Daoy (cell line): ENCODE results near the gene SIK1. TPM values are rescaled to one million over a fixed set of nuclear protein-coding genes. Genes with fewer than 3 reads are reported as not detected.
"Not testable (repeated sequence)": the region's sequence is repeated elsewhere in the genome, so short reads cannot be mapped to it uniquely, and the experiment has no call there.

Experiments
- DNase-seq: peaks from one replicate; pipeline ENCODE4 v3.0.0-alpha.2; 2015; ENCODE audit warnings: low read depth
- total RNA-seq: library from RNA; depleted of rRNA; stranded (reverse); fragments of >200 nt; shearing (Covaris generic); gene quantifications from 2 replicates; pipeline ENCODE4 v1.2.3, GENCODE V29; 2014; rRNA removed

SIK1 gene
- 0.12 and 1.8 TPM in 2 replicates for total RNA-seq

DNA sequence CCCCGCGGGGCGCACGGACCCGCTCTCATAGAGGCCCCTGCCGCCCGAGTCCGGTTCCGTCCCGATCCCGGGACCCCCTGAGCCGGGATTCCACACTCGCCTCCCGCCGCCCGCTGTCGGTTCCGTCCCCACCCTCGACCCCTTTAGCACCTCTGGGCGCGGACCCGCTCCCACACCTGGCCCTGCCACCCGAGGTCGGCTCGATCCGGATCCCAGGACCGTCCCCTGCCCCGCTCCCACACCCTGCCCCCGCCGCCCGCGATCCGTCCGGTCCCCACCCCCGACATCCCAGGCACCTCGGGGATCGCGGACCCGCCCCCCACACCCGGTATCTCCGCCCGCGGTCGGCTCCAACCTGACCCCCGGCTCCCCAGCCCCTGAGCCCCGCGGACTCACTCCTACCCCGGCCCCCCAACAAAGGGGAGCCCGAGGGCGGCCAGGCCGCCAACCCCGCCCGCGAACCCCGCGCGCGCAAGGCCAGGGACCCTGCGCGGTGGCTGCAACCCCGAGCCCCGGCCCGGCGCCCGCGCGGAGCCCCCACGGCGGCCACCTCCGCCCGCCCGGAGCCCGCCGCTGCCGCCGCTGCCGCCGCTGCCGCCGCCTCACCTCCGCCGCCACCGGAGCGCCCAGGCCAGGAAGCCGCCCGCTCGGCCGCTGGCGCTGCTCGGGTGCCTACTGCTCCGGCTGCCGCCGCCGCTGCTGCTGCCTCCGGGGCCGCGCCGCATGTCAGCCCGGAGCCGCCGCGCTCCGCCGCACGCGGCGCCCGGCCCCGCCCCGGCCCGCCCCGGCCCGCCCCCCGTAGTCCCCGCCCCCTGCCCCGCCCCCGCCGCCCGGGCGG, at the start of gene SIK1:
Gene SIK1 (minus strand): TSS at position 728 of the 838 bp plus-strand sequence. CDS start 953 bp downstream, outside the sequence.
- DNase-seq, result not testable (repeated sequence)

DNA sequence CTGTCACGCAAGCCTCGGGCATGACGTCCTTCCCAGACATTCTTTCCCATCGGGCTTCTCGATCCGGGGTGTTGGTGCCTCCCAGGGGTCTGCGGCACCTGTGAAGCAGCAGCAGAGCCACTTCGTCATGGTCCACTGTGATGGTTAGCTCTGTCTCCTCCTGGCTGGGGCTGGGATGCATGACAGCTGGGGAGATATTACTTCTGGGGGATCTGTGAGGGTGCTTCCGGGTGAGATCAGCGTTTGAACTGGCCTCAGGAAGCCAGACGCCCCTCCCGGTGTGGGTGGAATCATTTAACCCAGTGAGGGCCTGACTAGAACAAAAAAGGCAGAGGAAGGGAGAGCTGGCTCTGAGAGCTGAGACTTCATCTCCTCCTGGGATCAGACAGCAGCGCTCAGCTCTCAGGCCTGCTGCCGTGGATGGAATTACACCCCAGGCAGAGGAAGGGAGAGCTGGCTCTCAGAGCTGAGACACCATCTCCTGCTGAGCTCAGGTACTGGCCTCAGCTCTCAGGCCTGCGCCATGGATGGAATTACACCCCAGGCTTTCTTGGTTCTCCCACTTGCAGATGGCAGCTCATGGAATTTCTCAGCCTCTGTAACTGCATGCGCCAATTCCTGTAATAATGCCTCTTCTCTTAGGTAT, 44.8 kb upstream of the SIK1 start:
- DNase-seq, result not testable (repeated sequence)

DNA sequence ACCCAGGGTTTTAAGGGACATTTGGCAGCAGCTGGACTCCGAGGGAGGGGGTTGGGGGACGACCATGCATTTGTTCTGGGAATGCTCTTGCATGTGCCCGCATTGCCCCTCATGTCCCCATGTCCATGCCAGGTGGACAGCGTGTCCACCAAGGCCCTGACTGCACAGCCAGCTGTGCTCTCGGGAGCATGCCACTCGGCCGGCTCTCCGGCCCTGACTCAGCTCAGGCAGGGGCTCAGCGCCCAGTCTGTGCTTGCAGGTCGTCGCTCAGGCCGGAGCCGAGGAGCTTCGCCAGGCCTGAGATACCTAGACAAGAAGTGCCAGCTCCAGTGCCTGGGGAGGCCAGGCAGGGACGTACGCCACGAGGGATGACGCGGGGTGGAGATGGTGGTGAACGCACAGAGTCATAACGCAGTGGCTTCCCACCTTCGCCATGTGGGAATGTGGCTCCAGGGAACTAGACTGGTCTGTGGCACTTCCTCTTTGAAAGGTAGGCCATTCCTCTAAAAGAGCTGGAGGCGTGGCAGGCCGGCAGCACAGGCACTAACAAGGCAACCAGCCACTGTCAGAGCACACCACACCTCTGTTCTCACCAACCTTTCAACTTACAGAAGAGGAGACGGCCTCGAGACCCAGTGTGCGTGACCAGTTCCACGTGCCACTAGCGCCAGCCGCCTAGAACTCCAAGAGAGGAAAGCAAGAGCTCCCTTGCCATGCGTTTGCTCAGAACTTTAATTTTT, 43.0 kb upstream of the SIK1 start:
- not testable (repeated sequence) for DNase-seq

DNA sequence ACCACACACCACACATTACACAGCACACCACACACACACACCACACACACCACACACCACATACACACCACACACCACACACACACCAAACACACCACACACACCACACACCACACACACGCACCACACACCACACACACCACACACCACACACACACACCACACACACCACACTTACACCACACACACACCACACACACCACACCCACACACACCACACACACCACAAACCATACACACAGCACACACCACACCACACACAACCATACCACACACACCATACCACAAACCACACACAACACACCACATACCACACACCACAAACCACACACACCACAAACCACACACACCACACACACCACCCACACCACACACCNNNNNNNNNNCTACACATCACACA, 40.9 kb upstream of the SIK1 start:
- DNase-seq, result no peak

- DNase-seq, result not testable (repeated sequence)
Observed at GRCh38 chr21:43465159-43465558, 38.2 kb upstream of the SIK1 start.

GRCh38 chr21:43463498-43464261, 36.7 kb upstream of the SIK1 start:
- not testable (repeated sequence) for DNase-seq

GRCh38 chr21:43462932-43463331, 36.0 kb upstream of the SIK1 start:
- not testable (repeated sequence) for DNase-seq

- not testable (repeated sequence) for DNase-seq
Observed at GRCh38 chr21:43460475-43460874, 33.5 kb upstream of the SIK1 start.

DNA sequence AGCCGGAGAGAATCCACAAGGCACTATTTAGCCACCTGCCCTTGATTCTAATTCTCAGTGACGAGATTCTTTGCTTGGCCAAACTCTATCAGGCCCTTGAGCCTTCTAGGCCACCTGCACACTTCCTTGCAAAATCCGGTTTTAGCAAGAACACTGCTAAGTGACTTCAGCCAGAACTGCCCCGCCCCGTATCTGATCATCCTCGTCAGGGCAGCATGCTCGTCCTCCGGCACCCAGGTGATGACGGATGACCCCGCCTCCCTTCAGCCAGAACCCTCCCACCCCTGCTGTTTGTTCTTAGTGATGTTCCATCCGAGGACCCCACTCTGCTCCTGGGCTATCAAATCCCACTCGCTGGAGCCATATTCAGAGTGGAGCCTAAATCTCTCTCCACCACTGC, 32.1 kb upstream of the SIK1 start:
- DNase-seq, result not testable (repeated sequence)

GRCh38 chr21:43456616-43457314, 29.8 kb upstream of the SIK1 start:
- DNase-seq, result not testable (repeated sequence)

GRCh38 chr21:43455717-43456116, 28.8 kb upstream of the SIK1 start:
- DNase-seq, result not testable (repeated sequence)

GRCh38 chr21:43454176-43454575, 27.2 kb upstream of the SIK1 start:
- DNase-seq, result not testable (repeated sequence)

DNA sequence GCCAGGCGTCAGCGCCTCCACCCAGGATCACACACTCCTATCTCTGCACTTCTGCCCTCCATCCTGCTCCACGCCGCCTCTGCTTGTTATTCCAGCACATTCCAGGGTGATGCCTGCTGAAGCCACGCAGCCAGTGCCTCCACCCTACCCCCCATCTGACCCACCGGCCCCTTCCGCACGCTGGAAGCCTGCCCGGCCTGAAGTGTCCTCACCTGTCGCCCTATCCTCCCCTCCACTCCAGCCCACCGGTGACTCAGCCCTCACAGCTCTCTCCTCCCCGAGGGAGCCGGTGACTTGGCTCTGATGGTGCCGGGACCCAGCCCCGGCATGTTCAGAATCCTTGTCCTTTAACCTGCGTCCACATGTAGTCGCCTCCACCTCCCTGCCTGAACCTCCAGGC, 24.9 kb upstream of the SIK1 start:
- not testable (repeated sequence) for DNase-seq

DNA sequence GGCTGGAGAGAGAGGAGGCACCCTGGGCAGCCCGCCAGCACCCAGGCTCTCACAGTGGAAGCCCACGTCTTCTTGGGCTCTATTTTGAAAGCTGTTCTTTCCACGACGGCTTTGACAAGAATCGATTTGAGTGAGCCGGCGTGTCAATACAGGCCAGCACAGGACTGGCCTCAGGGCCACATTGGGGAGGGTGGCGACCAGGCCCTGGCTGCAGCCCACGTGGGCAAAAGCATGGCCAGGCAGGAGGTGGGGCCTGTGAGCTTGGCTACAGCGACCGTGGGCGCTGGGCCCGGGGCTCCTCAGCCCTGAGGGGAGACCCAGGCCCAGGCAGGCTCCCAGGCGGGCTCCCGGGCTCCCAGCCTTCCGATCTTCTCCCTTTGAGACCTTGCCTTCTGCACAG, 23.4 kb upstream of the SIK1 start:
- not testable (repeated sequence) for DNase-seq

DNA sequence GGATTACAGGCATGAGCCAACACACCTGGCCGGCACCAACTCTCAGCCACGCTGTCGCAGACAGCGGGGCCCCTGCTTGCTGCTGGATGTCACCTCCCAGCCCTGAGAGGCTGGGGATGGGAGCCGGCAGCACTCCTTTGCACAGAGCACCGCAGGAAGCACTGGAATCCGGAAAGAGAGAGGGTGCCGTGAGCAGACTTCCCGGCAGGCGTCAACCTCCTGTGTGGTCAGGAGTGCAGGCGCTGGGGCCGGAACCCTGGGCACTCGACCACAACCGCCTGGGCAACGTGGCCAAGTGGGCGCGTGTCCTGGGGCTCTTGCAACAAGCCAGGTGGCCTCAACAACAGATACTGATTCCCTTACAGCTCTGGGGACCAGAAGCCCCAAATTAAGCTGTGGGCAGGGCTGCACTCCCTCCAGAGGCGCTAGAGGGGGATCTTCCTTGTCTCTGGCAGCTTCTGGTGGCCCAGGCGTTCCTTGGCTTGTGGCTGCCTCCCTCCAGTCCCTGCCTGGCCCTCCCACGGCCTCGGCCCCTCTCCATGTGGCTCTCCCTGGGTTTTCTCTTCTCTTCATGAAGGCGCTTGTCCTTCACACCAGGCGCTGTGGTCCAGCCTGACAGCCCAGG, 20.5 kb upstream of the SIK1 start:
- DNase-seq, result not testable (repeated sequence)

GRCh38 chr21:43446277-43446932, 19.5 kb upstream of the SIK1 start:
- DNase-seq, result not testable (repeated sequence)

DNA sequence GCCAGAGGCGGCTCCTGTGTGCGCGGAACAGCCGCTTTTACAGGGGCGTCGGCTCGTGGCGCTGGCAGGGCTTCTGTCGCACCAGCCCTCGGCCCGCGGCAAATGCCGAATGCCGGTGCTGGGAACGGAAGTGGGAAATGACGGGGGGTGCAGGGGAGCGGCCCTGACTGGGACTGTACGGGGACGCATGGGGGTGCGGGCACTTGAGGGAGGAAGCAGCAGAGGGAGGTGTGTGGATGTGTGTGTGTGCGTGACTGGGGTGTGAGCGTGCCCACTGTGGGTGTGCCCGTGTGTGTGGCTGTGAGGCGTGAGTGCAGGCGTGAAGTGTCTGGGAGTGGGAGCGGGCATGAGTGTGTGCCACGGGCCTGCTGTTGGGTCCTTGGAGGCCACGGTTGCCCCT, 17.6 kb upstream of the SIK1 start:
- DNase-seq, result not testable (repeated sequence)

- not testable (repeated sequence) for DNase-seq
Observed at GRCh38 chr21:43442571-43442970, 15.6 kb upstream of the SIK1 start.

DNA sequence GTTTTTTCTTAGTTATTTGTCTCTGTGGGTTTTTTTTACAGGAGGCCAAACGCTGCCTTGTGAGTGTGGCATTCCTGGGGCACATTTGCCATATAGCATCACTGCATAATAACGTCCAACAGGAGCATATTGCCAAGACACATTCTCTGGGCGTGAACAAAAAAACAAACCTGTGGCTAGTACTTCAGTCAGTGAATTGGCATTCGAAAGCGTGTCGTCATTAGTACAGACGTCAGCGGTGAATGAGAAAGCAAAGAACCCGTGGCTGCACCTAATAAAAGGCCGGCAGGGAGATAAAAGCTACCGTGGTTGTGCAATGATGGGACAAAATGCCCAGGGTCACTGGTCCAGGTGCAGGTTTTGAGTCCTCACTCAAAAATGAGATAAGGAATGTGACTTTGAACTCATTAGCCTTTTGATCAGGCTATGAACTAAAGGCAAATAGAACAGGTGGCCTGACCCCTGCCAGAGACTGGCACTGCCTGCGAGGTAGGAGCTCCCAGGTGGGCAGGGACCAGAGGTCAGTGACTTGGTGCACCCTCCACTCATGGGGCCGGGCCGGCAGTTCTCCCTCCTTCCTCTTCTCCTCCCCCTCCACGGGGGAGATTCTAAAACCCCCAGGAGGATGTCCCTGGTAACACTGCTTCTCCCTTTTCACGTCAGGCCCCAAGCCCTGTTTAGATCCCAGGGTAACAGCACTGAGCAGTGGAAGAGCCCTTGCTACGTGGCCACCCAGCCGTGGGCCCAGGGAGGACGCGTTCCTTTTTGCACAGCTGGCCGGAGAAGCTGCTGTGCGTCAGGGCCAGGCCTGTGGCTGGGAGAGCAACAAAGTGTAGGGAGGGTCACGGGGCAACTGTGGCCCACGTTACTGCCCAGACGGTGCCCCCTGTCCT, 14.2 kb upstream of the SIK1 start:
- DNase-seq, result not testable (repeated sequence)
